Liver (tissue), 9 donors: ENCODE results near the gene GPBP1. TPM values are rescaled to one million over a fixed set of nuclear protein-coding genes. Genes with fewer than 3 reads are reported as not detected.

Experiments used
- DNase-seq: peaks from one replicate; pipeline ENCODE4 v3.0.0-alpha.2; 2017; ENCODE audit warnings: low spot score
- H3K27ac ChIP-seq, 2 donors: one replicate each; pipeline ENCODE4 v1.7.0; 2013; ENCODE audit warnings: inconsistent platforms in 2 of 2, low read length in 2 of 2, control low read depth in 1 of 2, low read depth in 1 of 2, mild to moderate bottlenecking in 1 of 2
- H3K27me3 ChIP-seq, 4 donors: one replicate each; pipeline versions ENCODE4 v1.6.1 to v1.7.0; 2013; ENCODE audit warnings: low read length in 3 of 4, inconsistent platforms in 1 of 4, mild to moderate bottlenecking in 1 of 4, moderate library complexity in 1 of 4; ENCODE audit not compliant: control insufficient read depth in 4 of 4, insufficient read depth in 4 of 4
- H3K36me3 ChIP-seq, 4 donors: one replicate each; pipeline versions ENCODE4 v1.6.1 to v1.7.0; 2013; ENCODE audit warnings: low read length in 3 of 4, mild to moderate bottlenecking in 3 of 4, low read depth in 1 of 4, moderate library complexity in 1 of 4; ENCODE audit not compliant: control insufficient read depth in 4 of 4, insufficient read depth in 3 of 4
- H3K4me1 ChIP-seq, 4 donors: one replicate each; pipeline versions ENCODE4 v1.6.1 to v1.7.0; 2013; ENCODE audit warnings: low read length in 3 of 4, mild to moderate bottlenecking in 3 of 4, moderate library complexity in 1 of 4; ENCODE audit not compliant: control insufficient read depth in 4 of 4, insufficient read depth in 4 of 4
- H3K4me3 ChIP-seq, 3 donors: one replicate each; pipeline versions ENCODE4 v1.6.1 to v1.7.0; 2013; ENCODE audit warnings: low read length in 3 of 3, control low read depth in 1 of 3, low read depth in 1 of 3, mild to moderate bottlenecking in 1 of 3
- H3K9ac ChIP-seq, 2 donors: one replicate each; pipeline ENCODE4 v1.7.0; 2013; ENCODE audit warnings: low read length in 2 of 2, mild to moderate bottlenecking in 2 of 2, moderate library complexity in 2 of 2, control low read depth in 1 of 2, low read depth in 1 of 2
- H3K9me3 ChIP-seq, 4 donors: one replicate each; pipeline versions ENCODE4 v1.6.1 to v1.7.0; 2013; ENCODE audit warnings: low read length in 3 of 4; ENCODE audit not compliant: control insufficient read depth in 4 of 4
- EGR1 ChIP-seq, 2 donors: IDR thresholded peaks; 2 replicates each; pipeline ENCODE4 v1.6.1; 2016 to 2018; ENCODE audit warnings: antibody characterized with exemption in 2 of 2, low read depth in 2 of 2
- FOXA1 ChIP-seq: IDR thresholded peaks from 2 replicates; pipeline ENCODE4 v1.6.1; 2016; ENCODE audit warnings: antibody characterized with exemption
- GABPA ChIP-seq, 2 donors: IDR thresholded peaks in 1 of 2; conservative IDR thresholded peaks in 1 of 2; 2 replicates each; pipeline ENCODE4 v1.6.1; 2016; ENCODE audit warnings: antibody characterized with exemption in 2 of 2, mild to moderate bottlenecking in 1 of 2, moderate library complexity in 1 of 2
- HNF4A ChIP-seq, 2 donors: conservative IDR thresholded peaks; 2 replicates each; pipeline ENCODE4 v1.6.1; 2016; ENCODE audit warnings: antibody characterized with exemption in 2 of 2, mild to moderate bottlenecking in 2 of 2
- HNF4G ChIP-seq: IDR thresholded peaks from 2 replicates; pipeline ENCODE4 v1.6.1; 2016; ENCODE audit warnings: antibody characterized with exemption
- NR2F2 ChIP-seq: IDR thresholded peaks from 2 replicates; pipeline ENCODE4 v1.6.1; 2016; ENCODE audit warnings: antibody characterized with exemption
- RXRA ChIP-seq, 2 donors: IDR thresholded peaks; 2 replicates each; pipeline ENCODE4 v1.6.1; 2017 to 2018; ENCODE audit warnings: antibody characterized with exemption in 2 of 2, mild to moderate bottlenecking in 1 of 2
- WGBS: extraction: QIAGEN DNeasy Blood & Tissue Kit; methylation state at CpG from one replicate; pipeline ENCODE4 v1.1.7; 2013; 5-methylcytosine and 5-hydroxymethylcytosine counted together
- polyA plus RNA-seq, 2 donors: library from polyadenylated mRNA; stranded (reverse) in 1 of 2; unstranded in 1 of 2; fragments of 200-250 nt in 1 of 2; fragments of >200 nt in 1 of 2; fragmentation: Nextera tagmentation in 1 of 2; extraction: Ambion mirVana in 1 of 2; gene quantifications; one replicate each; pipeline versions ENCODE4 v1.2.1 to v1.2.3, GENCODE V29; 2013 to 2015
- total RNA-seq, 2 donors: library from RNA; depleted of rRNA; stranded (reverse); fragments of >200 nt; gene quantifications; one replicate each; pipeline ENCODE4 v1.2.3, GENCODE V29; 2014
- TF ChIP-seq, protein P1 (sequence below): IDR thresholded peaks from 2 replicates; pipeline ENCODE4 v1.6.1; 2016; ENCODE audit warnings: antibody characterized with exemption, mild to moderate bottlenecking
- TF ChIP-seq, protein P2 (sequence below): IDR thresholded peaks from 2 replicates; pipeline ENCODE4 v1.6.1; 2016; ENCODE audit warnings: antibody characterized with exemption
- donor health status: healthy.
- donor health status: healthy.
- donor health status: healthy.
- donor health status: healthy.
- donor health status: healthy.

GPBP1 gene
- total and polyA plus RNA-seq, 4 donors = 13.6 to 30.8 (median 24.6) TPM

DNA sequence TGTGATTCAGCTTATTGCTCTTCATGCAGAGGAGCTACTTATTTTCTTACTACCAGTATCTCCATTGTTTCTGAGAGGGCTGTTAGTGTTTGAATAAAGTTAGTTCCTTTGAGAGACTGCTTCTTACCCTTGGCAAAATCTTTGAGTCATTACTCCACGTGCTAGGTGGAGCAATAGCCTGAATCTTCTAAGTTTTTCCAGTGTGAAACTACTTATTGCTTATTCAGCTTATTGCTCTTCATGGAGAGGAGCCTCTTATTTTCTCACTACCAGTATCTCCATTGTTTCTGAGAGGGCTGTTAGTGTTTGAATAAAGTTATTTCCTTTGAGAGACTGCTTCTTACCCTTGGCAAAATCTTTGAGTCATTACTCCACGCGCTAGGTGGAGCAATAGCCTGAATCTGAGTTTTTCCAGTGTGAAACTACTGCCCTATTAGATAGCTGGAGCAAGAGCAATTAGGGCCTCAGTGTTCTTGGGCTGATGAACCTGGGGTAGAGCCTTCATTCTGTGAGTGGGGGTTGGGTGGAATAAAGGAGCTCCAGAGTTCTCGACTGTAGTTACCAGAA, 41.9 kb downstream of the GPBP1 start:
- no peak overlapping the region for H3K4me3 ChIP-seq
- peaks cover 2 to 5% (median 4%) of the 10 kb centered on the region in 4 donors for H3K4me1 ChIP-seq
- DNase-seq = no peak
- H3K27me3 ChIP-seq = no peaks in the 10 kb centered on the region
- 92% methylated on average over 4 of the region's 4 CpGs for WGBS
- H3K27ac ChIP-seq = no peak overlapping the region
- H3K9ac ChIP-seq = no peak overlapping the region
- TF ChIP-seq, protein P1, sequence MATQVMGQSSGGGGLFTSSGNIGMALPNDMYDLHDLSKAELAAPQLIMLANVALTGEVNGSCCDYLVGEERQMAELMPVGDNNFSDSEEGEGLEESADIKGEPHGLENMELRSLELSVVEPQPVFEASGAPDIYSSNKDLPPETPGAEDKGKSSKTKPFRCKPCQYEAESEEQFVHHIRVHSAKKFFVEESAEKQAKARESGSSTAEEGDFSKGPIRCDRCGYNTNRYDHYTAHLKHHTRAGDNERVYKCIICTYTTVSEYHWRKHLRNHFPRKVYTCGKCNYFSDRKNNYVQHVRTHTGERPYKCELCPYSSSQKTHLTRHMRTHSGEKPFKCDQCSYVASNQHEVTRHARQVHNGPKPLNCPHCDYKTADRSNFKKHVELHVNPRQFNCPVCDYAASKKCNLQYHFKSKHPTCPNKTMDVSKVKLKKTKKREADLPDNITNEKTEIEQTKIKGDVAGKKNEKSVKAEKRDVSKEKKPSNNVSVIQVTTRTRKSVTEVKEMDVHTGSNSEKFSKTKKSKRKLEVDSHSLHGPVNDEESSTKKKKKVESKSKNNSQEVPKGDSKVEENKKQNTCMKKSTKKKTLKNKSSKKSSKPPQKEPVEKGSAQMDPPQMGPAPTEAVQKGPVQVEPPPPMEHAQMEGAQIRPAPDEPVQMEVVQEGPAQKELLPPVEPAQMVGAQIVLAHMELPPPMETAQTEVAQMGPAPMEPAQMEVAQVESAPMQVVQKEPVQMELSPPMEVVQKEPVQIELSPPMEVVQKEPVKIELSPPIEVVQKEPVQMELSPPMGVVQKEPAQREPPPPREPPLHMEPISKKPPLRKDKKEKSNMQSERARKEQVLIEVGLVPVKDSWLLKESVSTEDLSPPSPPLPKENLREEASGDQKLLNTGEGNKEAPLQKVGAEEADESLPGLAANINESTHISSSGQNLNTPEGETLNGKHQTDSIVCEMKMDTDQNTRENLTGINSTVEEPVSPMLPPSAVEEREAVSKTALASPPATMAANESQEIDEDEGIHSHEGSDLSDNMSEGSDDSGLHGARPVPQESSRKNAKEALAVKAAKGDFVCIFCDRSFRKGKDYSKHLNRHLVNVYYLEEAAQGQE = no peak
- TF ChIP-seq HNF4A (conservative IDR thresholded peaks at IDR 0.05) = no peak
- no peak for TF ChIP-seq EGR1 (IDR thresholded peaks at IDR 0.05; ENCODE audit: low read depth in 2 of 2)
- TF ChIP-seq GABPA (IDR thresholded peaks at IDR 0.05 in 1 of 2, conservative IDR thresholded peaks at IDR 0.05 in 1 of 2) = no peak
- no peak for TF ChIP-seq FOXA1
- no peaks in the 10 kb centered on the region for H3K9me3 ChIP-seq
- H3K36me3 ChIP-seq = peaks cover 2 to 16% (median 6%) of the 10 kb centered on the region in 4 donors

DNA sequence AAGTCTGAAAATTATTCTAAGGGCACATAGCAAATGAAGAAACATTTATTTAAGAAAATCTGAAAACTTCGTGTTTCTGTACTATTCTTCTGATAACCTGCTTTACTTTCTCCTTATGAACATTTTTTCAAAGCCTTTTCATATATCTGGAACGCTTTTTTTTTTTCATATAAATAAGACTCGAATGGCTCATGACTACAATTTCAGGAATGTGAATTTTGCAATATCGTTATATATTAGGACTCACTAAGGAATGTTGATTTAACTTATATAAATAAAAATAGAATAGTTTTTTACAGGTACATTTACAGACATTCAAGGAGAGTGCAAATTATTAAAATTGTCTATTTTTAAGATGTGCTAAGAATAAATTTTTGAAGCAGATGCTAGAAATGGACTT, 42.9 kb downstream of the GPBP1 start:
- Histone ChIP-seq H3K36me3 (peaks cover 2 to 16% (median 6%) of the 10 kb centered on the region in 4 donors), H3K4me1 (peaks cover 2 to 6% (median 5%) of the 10 kb centered on the region in 4 donors), H3K27me3 (no peaks in the 10 kb centered on the region), H3K9ac (no peak overlapping the region), H3K27ac (no peak overlapping the region), H3K4me3 (no peak overlapping the region), H3K9me3 (no peaks in the 10 kb centered on the region)
- no peak for DNase-seq
- WGBS = 90% methylated on average over 4 of the region's 4 CpGs
- no peak for TF ChIP-seq RXRA (IDR thresholded peaks at IDR 0.05)
- TF ChIP-seq GABPA (IDR thresholded peaks at IDR 0.05 in 1 of 2, conservative IDR thresholded peaks at IDR 0.05 in 1 of 2) = no peak
- TF ChIP-seq FOXA1 = no peak
- TF ChIP-seq, protein P1 = no peak
- TF ChIP-seq, protein P2, sequence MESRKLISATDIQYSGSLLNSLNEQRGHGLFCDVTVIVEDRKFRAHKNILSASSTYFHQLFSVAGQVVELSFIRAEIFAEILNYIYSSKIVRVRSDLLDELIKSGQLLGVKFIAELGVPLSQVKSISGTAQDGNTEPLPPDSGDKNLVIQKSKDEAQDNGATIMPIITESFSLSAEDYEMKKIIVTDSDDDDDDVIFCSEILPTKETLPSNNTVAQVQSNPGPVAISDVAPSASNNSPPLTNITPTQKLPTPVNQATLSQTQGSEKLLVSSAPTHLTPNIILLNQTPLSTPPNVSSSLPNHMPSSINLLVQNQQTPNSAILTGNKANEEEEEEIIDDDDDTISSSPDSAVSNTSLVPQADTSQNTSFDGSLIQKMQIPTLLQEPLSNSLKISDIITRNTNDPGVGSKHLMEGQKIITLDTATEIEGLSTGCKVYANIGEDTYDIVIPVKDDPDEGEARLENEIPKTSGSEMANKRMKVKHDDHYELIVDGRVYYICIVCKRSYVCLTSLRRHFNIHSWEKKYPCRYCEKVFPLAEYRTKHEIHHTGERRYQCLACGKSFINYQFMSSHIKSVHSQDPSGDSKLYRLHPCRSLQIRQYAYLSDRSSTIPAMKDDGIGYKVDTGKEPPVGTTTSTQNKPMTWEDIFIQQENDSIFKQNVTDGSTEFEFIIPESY = no peak
- no peak for TF ChIP-seq NR2F2
- no peak for TF ChIP-seq EGR1 (IDR thresholded peaks at IDR 0.05; ENCODE audit: low read depth in 2 of 2)
- no peak for TF ChIP-seq HNF4G
